ENCODE measurements around the gene PCDHGC4.

Gene PCDHGC4
- 0 to 0.04 reads per million in 2 donors for total RNA-seq

DNA sequence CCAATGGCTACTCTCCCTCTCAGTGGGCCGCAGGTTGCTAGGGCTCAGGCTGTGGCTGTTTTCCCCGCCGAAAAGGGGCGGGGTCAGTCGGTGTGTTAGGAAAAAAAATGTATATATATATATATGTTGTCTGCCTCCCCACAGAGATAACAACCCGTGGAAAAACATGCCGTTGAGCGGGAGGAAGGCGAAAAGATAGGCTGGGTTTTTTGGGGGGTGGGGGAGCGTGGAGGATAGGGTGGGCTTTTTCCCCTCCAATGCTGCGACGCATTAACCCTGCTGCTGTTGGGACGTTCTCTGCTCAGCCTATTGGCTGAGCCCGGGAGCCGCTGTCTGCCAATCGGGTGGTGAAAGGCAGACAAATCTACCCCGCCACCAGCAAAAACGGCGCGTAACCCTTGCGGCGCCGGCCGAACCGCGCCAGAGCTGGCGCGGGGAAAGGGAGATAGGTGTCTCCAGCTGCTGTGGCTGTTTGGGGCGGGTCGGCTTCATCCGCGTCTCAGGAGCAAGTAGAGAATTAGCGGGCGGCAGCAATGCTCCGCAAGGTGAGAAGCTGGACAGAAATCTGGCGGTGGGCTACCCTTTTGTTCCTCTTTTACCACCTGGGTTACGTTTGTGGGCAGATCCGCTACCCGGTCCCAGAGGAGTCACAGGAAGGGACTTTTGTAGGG is at the start of gene PCDHGC4:
TSS of gene PCDHGC4 (plus strand) at position 390 of the 671 bp plus-strand sequence. CDS start at position 534, 144 bp downstream.
- no peak for DNase-seq

DNA sequence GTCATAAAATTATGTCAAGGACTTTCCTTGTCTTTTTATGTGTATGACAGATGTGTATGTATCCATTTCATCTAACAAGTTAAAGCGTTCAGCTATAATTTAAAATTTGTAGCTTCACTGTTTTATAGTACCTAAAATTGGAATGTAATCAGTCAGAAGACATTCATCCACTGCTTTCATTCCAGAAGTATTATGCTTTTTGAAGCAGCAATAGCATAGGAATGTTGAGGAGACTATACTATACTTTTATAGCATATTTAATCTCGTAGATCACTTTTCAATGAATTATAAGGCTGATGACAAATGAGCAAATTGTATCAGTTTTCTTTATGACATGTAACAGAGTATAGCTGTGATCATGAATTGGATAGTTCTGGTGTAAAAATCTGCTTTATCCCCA is 47.6 kb upstream of the PCDHGC4 start:
- no peak for DNase-seq

DNA sequence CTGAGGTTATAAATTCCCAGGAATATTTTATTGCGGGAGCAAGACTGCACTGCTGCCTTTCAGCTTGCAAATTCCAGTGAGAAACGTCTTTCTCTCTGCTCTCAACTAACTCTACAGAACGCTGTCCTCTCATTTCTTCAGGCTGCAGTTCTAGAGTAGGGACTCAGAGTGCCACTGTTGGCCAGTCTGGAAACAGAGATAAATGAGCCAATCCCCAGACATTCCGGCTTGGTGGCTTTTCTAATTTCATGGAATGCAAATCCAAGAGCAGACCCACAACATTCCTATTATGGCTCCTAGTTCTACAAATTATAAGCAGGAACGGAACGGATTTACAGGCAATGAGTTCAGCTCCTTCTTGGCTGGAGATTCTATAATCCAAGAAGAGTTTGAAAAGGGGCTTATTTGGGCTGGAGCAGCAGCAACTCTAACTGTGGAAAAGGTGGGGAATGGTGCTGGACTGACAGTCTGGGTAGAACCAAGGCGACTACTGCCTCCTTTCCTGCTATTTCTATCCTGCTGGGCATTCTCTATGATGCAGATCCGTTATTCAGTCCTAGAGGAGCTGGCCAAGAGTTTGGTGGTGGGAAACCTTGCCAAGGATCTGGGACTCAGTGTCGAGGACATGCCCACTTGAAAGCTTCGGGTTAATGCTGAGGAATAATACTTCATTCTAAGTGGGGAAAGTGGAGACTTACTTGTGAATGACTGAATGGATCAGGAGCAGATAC is 45.3 kb upstream of the PCDHGC4 start:
- no peak for DNase-seq

DNA sequence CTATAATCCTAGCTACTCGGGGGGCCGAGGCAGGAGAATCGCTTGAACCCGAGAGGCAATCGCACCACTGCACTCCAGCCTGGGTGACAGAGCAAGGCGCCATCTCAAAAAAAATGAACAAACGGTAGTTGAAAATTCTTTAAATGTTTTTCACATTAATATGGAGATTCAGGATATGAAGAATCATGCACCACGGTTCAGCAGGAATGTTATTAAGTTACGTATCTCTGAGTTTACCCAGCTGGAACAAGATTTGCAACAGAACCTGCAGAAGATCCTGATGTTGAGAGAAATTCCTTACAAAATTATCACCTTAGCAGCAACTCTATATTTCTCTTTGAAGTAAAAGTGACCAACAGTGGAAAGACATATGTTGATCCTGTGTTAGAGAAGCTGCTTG is 44.5 kb upstream of the PCDHGC4 start:
- no peak for DNase-seq

DNA sequence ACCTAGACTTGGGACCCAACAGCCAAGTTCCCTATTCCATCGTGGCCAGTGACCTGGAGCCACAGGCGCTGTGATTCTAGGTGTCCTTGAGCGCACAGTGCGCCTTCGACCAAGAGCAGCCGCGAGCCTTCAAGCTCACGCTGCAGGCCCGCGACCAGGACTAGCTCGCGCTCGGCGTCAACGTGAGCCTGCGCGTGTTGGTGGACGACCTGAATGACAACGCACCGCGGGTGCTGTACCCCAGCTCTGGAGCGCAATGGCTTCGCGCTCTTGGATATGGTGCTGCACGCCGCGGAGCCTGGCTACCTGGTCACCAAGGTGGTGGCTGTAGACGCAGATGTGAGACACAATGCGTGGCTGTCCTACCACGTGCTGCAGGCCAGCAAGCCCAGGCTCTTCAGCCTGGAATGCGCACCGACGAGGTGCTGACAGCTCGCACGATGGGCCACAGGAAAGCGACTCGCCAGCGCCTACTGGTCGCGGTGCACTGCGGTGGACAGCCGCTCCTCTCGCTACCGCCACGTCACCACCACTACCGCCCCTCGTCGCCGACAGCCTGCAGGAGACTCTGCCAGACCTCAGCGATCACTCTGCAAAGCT is 43.2 kb upstream of the PCDHGC4 start:
- DNase-seq = no peak

DNA sequence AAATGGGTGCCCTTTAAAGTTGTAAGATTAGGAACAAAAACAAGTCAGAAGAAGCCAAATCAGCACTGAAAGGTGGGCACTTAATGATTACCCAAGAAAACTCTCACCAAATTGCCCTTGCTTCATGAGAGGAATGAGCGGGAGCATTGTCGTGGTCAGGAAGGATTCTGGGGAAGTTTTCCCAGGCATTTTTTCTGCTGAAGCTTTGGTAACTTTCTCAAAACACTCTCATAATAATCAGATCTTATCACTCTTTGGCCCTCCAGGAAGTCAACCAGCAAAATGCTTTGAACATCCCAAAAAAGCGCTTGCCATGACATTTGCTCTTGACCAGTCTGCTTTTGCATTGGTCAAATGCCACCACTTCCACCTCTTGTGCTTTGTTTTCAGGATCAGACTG is 19.5 kb upstream of the PCDHGC4 start:
- no peak for DNase-seq

DNA sequence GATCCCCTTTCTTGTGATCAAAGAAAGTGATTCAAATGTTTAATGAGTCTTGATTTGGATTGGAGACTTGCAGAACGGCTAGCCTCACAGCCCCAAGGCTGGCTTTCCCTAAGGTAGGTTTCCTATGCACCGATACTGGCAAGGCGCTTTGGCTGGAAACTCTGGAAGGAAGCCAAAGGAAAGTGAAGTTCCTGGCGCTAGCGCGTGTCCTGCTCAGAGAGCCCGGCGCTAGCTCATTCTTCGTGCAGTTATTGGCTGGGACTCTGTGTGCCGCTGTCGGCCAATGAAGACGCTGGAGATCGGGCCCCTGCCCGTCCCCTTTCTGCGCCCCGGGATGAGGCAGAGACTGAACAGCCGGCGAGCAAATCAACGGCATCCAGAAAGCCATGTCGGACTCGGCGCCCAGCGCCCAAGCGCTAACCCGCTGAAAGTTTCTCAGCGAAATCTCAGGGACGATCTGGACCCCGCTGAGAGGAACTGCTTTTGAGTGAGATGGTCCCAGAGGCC is 9.2 kb upstream of the PCDHGC4 start, which contains the start of gene PCDHGC3:
TSS of gene PCDHGC3 (plus strand) at position 342 of the 507 bp plus-strand sequence. CDS start at position 493, 151 bp downstream.
- DNase-seq = no peak

DNA sequence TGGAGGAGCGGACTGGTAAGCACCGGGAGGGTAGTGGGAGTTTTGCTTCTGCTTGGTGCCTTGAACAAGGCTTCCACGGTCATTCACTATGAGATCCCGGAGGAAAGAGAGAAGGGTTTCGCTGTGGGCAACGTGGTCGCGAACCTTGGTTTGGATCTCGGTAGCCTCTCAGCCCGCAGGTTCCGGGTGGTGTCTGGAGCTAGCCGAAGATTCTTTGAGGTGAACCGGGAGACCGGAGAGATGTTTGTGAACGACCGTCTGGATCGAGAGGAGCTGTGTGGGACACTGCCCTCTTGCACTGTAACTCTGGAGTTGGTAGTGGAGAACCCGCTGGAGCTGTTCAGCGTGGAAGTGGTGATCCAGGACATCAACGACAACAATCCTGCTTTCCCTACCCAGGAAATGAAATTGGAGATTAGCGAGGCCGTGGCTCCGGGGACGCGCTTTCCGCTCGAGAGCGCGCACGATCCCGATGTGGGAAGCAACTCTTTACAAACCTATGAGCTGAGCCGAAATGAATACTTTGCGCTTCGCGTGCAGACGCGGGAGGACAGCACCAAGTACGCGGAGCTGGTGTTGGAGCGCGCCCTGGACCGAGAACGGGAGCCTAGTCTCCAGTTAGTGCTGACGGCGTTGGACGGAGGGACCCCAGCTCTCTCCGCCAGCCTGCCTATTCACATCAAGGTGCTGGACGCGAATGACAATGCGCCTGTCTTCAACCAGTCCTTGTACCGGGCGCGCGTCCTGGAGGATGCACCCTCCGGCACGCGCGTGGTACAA is 8.5 kb upstream of the PCDHGC4 start:
- no peak for DNase-seq

DNA sequence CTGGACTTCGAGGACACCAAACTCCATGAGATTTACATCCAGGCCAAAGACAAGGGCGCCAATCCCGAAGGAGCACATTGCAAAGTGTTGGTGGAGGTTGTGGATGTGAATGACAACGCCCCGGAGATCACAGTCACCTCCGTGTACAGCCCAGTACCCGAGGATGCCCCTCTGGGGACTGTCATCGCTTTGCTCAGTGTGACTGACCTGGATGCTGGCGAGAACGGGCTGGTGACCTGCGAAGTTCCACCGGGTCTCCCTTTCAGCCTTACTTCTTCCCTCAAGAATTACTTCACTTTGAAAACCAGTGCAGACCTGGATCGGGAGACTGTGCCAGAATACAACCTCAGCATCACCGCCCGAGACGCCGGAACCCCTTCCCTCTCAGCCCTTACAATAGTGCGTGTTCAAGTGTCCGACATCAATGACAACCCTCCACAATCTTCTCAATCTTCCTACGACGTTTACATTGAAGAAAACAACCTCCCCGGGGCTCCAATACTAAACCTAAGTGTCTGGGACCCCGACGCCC is 7.7 kb upstream of the PCDHGC4 start:
- DNase-seq = no peak

DNA sequence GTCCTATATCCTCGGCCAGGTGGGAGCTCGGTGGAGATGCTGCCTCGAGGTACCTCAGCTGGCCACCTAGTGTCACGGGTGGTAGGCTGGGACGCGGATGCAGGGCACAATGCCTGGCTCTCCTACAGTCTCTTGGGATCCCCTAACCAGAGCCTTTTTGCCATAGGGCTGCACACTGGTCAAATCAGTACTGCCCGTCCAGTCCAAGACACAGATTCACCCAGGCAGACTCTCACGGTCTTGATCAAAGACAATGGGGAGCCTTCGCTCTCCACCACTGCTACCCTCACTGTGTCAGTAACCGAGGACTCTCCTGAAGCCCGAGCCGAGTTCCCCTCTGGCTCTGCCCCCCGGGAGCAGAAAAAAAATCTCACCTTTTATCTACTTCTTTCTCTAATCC is 7.0 kb upstream of the PCDHGC4 start:
- no peak for DNase-seq

DNA sequence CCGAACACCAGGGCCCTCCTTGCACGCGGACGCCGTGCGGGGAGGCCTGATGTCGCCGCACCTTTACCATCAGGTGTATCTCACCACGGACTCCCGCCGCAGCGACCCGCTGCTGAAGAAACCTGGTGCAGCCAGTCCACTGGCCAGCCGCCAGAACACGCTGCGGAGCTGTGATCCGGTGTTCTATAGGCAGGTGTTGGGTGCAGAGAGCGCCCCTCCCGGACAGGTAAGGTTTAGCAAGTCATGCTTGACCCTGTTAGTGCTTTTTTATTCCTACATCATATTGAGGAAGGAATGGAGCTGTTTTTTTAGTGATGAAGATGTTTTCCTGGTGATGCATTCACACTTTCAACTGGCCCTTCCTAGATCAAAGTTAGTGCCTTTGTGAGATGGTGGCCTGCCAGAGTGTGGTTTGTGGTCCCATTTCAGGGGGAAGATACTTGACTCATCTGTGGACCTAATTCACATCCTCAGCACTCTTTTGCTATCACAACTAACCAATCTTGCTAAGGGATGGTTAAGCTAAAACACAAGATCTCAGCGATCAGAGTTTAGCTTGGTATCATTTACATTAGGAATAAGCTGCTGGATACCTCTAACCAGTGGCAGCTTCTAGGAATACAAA is 6.4 kb upstream of the PCDHGC4 start:
- DNase-seq = no peak

DNA sequence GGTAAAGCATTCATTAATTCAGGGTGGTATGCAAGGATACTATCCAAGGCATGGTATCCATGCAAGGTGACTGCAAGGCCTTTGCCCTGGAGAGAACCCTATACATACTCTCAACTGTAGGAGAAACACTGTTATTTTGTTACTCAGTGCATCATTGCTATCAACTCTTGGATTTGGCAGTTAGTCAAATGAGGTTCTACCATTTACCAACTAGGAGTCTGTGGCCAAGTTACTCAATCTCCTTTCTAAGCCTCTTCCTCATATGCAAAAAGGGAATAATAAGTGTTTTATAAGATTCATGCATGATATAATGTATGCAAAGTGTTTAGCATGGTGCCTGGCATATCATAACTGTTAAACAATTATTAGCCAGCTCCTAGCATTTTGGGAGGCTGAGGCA is 5.1 kb upstream of the PCDHGC4 start:
- DNase-seq = no peak

DNA sequence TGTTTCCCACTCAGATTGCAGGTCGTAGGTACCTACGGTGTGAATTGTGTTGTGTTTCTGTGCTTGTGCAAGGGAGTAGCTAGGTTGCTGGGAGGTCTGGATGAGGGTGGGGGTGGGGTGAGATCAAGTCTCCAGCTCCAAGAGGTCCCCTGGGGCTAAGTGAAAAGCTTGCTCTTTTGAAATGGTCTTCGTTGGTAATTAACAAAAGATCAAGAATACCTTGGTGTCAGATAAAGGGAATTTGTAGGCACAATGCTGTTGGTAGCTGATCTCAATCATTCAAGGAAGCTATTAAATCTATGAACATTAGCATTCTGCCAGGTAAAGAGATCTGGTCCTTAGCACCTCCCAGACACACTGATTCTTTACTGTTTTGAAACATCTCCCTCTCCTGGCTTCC is 928 bp upstream of the PCDHGC4 start:
- DNase-seq = no peak

DNA sequence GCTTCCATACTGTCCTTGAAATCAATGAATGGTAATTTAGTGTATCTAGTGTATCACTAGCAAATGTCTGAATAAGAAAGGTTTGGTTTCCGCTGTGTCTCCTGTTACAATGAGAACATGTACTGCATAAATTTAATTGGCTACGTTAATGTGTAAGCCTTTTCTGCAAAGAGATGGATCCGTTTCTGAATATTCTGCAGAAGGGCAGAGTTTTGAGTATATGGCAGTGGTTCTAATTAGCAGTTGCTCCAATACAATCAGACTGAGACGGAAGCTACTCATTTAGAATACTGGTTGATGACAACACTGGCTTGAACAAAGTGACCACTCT is 555 bp upstream of the PCDHGC4 start:
- no peak for DNase-seq

DNA sequence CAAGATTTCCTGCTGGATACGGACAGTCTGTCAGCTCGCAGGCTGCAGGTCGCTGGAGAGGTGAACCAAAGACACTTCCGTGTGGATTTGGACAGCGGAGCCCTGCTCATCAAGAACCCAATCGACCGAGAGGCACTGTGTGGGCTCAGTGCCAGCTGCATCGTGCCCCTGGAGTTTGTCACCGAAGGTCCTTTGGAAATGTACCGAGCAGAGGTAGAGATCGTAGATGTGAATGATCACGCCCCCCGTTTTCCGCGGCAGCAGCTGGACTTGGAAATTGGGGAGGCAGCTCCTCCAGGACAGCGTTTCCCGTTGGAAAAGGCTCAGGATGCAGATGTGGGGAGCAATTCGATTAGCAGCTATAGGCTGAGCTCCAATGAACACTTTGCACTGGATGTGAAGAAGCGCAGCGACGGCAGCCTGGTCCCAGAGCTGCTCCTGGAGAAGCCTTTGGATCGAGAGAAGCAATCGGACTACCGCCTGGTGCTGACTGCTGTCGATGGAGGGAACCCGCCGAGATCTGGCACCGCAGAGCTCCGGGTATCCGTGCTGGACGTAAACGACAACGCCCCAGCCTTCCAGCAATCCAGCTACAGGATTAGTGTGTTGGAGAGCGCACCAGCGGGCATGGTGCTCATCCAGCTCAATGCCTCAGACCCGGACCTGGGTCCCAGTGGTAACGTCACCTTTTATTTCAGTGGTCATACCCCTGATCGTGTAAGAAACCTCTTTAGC is 658 bp downstream of the PCDHGC4 start:
- no peak for DNase-seq

DNA sequence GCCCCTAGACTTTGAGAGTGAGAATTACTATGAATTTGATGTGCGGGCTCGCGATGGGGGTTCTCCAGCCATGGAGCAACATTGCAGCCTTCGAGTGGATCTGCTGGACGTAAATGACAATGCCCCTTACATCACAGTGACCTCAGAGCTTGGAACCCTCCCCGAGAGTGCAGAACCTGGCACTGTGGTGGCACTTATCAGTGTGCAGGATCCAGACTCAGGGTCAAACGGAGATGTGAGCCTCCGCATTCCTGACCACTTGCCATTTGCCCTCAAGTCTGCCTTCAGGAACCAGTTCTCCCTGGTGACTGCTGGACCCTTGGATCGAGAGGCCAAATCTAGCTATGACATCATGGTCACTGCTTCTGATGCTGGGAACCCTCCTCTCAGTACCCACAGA is 1.3 kb downstream of the PCDHGC4 start:
- no peak for DNase-seq

DNA sequence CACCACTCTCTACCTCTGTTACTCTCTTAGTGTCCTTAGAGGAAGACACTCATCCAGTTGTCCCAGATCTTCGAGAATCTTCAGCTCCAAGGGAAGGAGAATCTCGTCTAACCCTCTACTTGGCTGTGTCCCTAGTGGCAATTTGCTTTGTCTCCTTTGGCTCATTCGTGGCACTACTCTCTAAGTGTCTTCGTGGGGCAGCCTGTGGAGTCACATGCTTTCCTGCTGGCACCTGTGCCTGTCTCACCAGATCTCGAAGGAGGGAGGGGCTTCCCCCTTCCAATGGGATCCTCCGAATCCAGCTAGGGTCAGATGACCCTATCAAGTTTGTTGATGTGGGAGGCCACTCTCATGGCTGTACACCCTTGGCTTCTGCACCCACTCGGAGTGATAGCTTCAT is 2.3 kb downstream of the PCDHGC4 start:
- no peak for DNase-seq

DNA sequence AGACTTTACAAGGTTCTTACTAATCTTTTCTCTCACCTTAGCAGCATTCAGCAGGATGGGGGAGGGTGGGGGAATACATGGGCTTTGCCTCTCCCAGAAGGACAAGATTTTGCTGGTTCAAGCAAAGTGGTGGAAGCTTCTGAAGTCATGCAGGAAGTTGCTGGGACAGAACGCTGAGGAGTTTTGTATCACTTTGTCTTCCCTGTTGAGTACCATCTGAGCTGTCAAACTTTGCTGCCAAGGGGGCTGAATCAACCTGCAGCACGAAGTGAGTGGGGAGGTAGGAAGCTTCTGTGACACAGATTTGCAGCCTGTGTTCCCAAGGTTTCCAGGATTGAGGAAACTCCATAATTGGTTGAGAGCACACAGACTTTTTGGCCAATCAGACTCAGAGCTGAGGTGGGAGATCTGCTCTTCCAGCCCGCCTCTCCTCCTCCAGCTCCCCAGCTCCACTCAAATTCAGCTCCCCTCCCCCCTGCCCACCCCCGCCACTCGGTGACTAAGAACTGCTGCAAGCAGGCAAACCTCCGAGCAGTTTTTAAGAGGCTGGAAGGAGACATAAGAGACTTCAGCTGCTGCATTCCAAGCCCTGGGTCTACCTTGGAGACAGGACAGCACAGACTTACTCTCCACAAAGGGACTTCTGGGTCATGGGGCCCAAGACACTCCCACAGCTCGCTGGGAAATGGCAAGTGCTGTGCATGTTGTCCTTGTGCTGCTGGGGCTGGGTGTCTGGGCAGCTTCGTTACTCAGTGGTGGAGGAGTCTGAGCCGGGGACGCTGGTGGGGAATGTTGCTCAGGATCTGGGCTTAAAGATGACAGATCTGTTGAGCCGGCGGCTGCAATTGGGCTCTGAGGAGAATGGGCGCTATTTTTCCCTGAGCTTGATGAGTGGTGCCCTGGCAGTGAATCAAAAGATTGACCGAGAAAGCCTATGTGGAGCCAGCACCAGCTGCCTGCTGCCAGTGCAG is 4.0 kb downstream of the PCDHGC4 start, which contains the start of gene PCDHGC5:
TSS of gene PCDHGC5 (plus strand) at position 491 of the 971 bp plus-strand sequence. CDS start at position 651, 160 bp downstream.
- no peak for DNase-seq

DNA sequence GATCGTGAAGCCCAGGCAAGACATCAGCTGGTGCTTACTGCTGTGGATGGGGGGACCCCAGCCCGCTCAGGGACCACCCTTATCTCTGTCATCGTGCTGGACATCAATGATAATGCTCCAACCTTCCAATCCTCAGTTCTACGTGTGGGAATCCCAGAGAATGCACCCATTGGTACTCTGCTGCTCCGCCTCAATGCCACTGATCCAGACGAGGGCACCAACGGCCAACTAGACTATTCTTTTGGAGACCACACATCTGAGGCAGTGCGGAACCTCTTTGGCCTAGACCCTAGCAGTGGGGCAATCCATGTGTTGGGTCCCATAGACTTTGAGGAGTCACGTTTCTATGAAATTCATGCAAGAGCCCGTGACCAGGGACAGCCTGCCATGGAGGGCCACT is 5.0 kb downstream of the PCDHGC4 start:
- DNase-seq = no peak

DNA sequence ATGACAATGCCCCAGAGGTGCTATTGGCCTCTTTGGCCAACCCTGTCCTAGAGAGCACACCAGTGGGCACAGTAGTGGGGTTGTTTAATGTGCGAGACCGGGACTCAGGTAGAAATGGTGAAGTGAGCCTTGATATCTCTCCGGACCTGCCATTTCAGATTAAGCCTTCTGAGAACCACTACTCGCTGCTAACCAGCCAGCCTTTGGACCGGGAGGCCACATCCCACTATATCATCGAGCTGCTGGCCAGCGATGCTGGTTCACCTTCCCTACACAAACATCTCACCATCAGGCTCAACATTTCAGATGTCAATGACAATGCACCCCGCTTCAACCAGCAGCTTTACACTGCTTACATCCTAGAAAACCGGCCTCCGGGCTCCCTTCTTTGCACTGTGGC is 5.4 kb downstream of the PCDHGC4 start:
- no peak for DNase-seq

Measured in activated gamma-delta T cell (primary cell).